ENCODE data around the gene ARNT2. TPM values are rescaled to one million over a fixed set of nuclear protein-coding genes. Genes with fewer than 3 reads are reported as not detected.

Gene ARNT2
- total RNA-seq, 8 experiments from 2014 or later = 2.4 to 64.2 (median 23.9) TPM

GRCh38 chr15:80562033-80562432, 157.9 kb downstream of the ARNT2 start:
- no peak for ATAC-seq (replicated peaks in 6 of 8)
- Histone ChIP-seq H3K27ac (no peak overlapping the region), H3K4me3 (no peak overlapping the region), H3K4me1 (replicated peaks in 1 of 2) (peaks cover 0 to 2% of the 10 kb centered on the region in 2 donors)
- in situ Hi-C loops (cut with MboI; ENCODE audit: low pct_unique_long_range_greater_than_20kb in 2 of 9, low sequenced_read_pairs in 9 of 9, unreplicated experiment in 9 of 9) = loop anchor here in 5 of 9 experiments (10.0 to 25.0 kb wide), 4 partner anchors 200 to 400 kb away; partner anchors contain the start of gene CEMIP (in 3 of the 5)
- WGBS, 10 experiments = 53 to 100% (median 93%) methylated on average over 1 to 4 of the region's 4 CpGs; no CpG with 5 or more reads in 4 of the 10 experiments

DNA sequence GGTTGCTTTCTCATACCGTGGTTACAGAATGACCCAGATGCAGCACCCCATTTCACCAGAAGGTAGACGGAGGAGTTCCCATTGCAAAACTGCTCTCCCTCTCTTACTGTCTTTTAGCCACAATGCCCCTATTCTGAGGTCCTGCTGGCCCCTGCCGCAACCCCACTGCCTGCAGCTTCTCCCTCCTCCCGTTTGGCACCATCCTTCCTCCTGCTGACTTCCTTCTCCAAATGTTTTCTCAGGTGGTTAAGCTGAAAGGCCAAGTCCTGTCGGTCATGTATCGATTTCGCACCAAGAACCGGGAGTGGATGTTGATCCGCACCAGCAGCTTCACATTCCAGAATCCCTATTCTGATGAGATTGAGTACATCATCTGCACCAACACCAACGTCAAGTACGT, 158.7 kb downstream of the ARNT2 start:
- H3K4me3 ChIP-seq = no peak overlapping the region
- in situ Hi-C loops (cut with MboI; ENCODE audit: low pct_unique_long_range_greater_than_20kb in 2 of 9, low sequenced_read_pairs in 9 of 9, unreplicated experiment in 9 of 9) = loop anchor here in 5 of 9 experiments (10.0 to 25.0 kb wide), 4 partner anchors 199 to 399 kb away; partner anchors contain the start of gene CEMIP (in 3 of the 5)
- no peaks in the 10 kb centered on the region for H3K4me1 ChIP-seq (replicated peaks in 1 of 2)
- H3K27ac ChIP-seq = no peak overlapping the region
- ATAC-seq (replicated peaks in 6 of 8) = no peak
- 78 to 100% (median 97%) methylated on average over 1 to 8 of the region's 11 CpGs; no CpG with 5 or more reads in 1 of the 10 experiments for WGBS, 10 experiments

- in situ Hi-C loops (cut with MboI; ENCODE audit: low pct_unique_long_range_greater_than_20kb in 2 of 9, low sequenced_read_pairs in 9 of 9, unreplicated experiment in 9 of 9) = loop anchor here in 5 of 9 experiments (10.0 to 25.0 kb wide), 4 partner anchors 199 to 399 kb away; partner anchors contain the start of gene CEMIP (in 3 of the 5)
- no peak for ATAC-seq (replicated peaks in 6 of 8)
- Histone ChIP-seq H3K4me1 (replicated peaks in 1 of 2) (no peaks in the 10 kb centered on the region), H3K4me3 (no peak overlapping the region), H3K27ac (no peak overlapping the region)
- 80 to 100% (median 88%) methylated on average over 1 to 6 of the region's 7 CpGs; no CpG with 5 or more reads in 4 of the 10 experiments for WGBS, 10 experiments
These were observed 159.3 kb downstream of the ARNT2 start for GRCh38 chr15:80563372-80563997.

- WGBS, 10 experiments = 83 to 100% (median 97%) methylated on average over 1 to 5 of the region's 8 CpGs; no CpG with 5 or more reads in 3 of the 10 experiments
- no peak overlapping the region for H3K4me3 ChIP-seq
- in situ Hi-C loops (cut with MboI; ENCODE audit: low pct_unique_long_range_greater_than_20kb in 2 of 9, low sequenced_read_pairs in 9 of 9, unreplicated experiment in 9 of 9) = loop anchor here in 5 of 9 experiments (10.0 to 25.0 kb wide), 4 partner anchors 198 to 398 kb away; partner anchors contain the start of gene CEMIP (in 3 of the 5)
- ATAC-seq (replicated peaks in 6 of 8) = no peak
- H3K27ac ChIP-seq = no peak overlapping the region
- H3K4me1 ChIP-seq (replicated peaks in 1 of 2) = no peaks in the 10 kb centered on the region
These were observed 159.9 kb downstream of the ARNT2 start for GRCh38 chr15:80564056-80564455.

DNA sequence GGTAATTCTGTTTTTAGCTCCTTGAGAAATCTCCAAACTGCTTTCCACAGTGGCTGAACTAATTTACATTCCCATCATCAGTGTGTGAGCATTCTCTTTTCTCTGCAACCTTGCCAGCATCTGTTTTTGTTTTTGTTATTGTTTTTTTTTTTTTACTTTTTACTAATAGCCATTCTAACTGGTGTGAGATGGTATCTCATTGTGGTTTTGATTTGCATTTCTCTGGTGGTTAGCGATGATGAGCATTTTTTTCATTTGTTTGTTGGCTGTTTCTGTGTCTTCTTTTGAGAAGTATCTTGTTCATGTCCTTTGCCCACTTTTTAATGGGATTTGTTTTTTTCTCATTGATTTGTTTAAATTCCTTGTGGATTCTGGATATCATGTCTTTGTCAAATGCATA, 161.2 kb downstream of the ARNT2 start:
- Histone ChIP-seq H3K4me1 (replicated peaks in 1 of 2) (no peaks in the 10 kb centered on the region), H3K27ac (no peak overlapping the region), H3K4me3 (no peak overlapping the region)
- in situ Hi-C loops (cut with MboI; ENCODE audit: low pct_unique_long_range_greater_than_20kb in 2 of 9, low sequenced_read_pairs in 9 of 9, unreplicated experiment in 9 of 9) = loop anchor here in 5 of 9 experiments (10.0 to 25.0 kb wide), 4 partner anchors 197 to 397 kb away; partner anchors contain the start of gene CEMIP (in 3 of the 5)
- peak in 1 of 8 experiments; percentile 38 for ATAC-seq (replicated peaks in 6 of 8)
- WGBS, 10 experiments = 46 to 100% (median 96%) methylated on average over 1 of the region's 1 CpG

DNA sequence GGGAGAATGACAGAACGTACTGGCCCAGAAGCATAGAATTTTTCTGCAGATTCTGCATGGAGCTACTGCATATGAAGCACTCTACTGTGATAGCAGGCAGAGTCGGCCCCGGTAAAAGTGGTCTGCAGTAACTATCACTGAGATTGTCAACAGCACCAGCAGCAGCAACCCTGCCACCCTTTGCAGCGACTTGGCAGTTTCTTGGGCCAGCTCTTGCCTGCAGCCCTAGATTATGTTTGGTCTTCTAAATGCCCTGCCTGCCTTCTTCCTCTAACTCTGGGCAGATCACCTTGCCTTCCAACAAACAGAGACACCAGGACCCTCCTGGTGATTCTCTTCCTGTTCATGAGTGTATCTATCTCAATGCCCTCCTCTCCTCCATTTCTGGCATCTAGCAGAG, 161.8 kb downstream of the ARNT2 start:
- WGBS, 10 experiments = 80 to 100% (median 93%) methylated on average over 1 to 4 of the region's 4 CpGs; no CpG with 5 or more reads in 4 of the 10 experiments
- H3K4me1 ChIP-seq (replicated peaks in 1 of 2) = no peaks in the 10 kb centered on the region
- H3K4me3 ChIP-seq = no peak overlapping the region
- in situ Hi-C loops (cut with MboI; ENCODE audit: low pct_unique_long_range_greater_than_20kb in 2 of 9, low sequenced_read_pairs in 9 of 9, unreplicated experiment in 9 of 9) = loop anchor here in 5 of 9 experiments (10.0 to 25.0 kb wide), 4 partner anchors 196 to 396 kb away; partner anchors contain the start of gene CEMIP (in 3 of the 5)
- no peak for ATAC-seq (replicated peaks in 6 of 8)
- H3K27ac ChIP-seq = no peak overlapping the region

- no peak overlapping the region for H3K4me3 ChIP-seq
- in situ Hi-C loops (cut with MboI; ENCODE audit: low pct_unique_long_range_greater_than_20kb in 2 of 9, low sequenced_read_pairs in 9 of 9, unreplicated experiment in 9 of 9) = loop anchor here in 5 of 9 experiments (10.0 to 25.0 kb wide), 4 partner anchors 195 to 395 kb away; partner anchors contain the start of gene CEMIP (in 3 of the 5)
- no peak overlapping the region for H3K27ac ChIP-seq
- 0 to 20% (median 3%) methylated on average over 1 to 5 of the region's 5 CpGs; no CpG with 5 or more reads in 3 of the 10 experiments for WGBS, 10 experiments
- ATAC-seq (replicated peaks in 6 of 8) = peak; percentile 73 to 99 (median 88)
- no peaks in the 10 kb centered on the region for H3K4me1 ChIP-seq (replicated peaks in 1 of 2)
These were observed 163.6 kb downstream of the ARNT2 start for GRCh38 chr15:80567721-80568157.

GRCh38 chr15:80568298-80568697, 164.1 kb downstream of the ARNT2 start:
- 0 to 100% (median 73%) methylated on average over 1 to 5 of the region's 8 CpGs; no CpG with 5 or more reads in 3 of the 10 experiments for WGBS, 10 experiments
- no peak overlapping the region for H3K4me3 ChIP-seq
- in situ Hi-C loops (cut with MboI; ENCODE audit: low pct_unique_long_range_greater_than_20kb in 2 of 9, low sequenced_read_pairs in 9 of 9, unreplicated experiment in 9 of 9) = loop anchor here in 5 of 9 experiments (10.0 to 25.0 kb wide), 4 partner anchors 194 to 394 kb away; partner anchors contain the start of gene CEMIP (in 3 of the 5)
- no peak overlapping the region for H3K27ac ChIP-seq
- H3K4me1 ChIP-seq (replicated peaks in 1 of 2) = no peaks in the 10 kb centered on the region
- no peak for ATAC-seq (replicated peaks in 6 of 8)

GRCh38 chr15:80568876-80569605, 164.9 kb downstream of the ARNT2 start:
- Histone ChIP-seq H3K4me1 (replicated peaks in 1 of 2) (no peaks in the 10 kb centered on the region), H3K27ac (no peak overlapping the region), H3K4me3 (no peak overlapping the region)
- no peak for ATAC-seq (replicated peaks in 6 of 8)
- in situ Hi-C loops (cut with MboI; ENCODE audit: low pct_unique_long_range_greater_than_20kb in 2 of 9, low sequenced_read_pairs in 9 of 9, unreplicated experiment in 9 of 9) = loop anchor here in 5 of 9 experiments (10.0 to 25.0 kb wide), 4 partner anchors 193 to 393 kb away; partner anchors contain the start of gene CEMIP (in 3 of the 5)
- WGBS, 10 experiments = 70 to 100% (median 90%) methylated on average over 1 to 17 of the region's 20 CpGs

DNA sequence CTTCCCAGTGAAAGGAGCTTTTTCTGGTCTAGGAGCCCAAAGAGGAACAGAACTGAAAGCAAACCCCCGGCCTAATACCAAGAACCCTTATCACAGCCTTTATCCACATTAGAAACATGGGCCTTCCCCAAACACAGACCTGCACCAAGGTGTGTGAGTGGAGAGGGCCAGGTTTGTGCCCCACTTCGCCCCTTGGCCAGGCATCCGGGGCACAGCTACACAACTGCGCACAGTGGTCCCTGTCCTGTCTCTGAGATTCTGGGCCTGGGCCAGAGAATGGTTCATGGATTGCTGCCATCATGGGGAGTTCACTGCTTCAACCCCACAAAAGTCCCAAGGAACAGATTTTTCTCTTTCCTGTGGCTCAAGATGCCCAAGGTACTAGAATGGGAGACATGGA, 165.5 kb downstream of the ARNT2 start:
- 80 to 100% (median 92%) methylated on average over 1 to 2 of the region's 4 CpGs; no CpG with 5 or more reads in 6 of the 10 experiments for WGBS, 10 experiments

DNA sequence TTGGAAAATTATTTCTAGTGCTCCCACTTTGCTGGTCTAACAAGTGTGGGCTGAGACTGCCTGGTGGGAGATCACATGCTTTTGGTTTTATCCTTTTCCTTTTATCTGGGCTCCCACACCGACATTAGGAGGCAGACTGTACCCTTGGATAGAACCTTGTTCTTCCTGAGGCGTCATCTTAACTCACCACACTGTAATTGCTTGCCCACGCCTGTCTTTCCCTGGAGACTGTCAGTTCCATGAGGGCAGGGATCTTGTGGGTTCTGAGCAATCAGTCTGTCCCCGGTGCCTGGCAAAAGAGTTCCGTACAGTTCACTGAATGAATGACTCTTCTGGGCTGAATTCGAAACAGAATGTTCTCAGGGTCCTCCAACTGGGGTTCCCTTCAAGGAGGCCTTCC, 166.4 kb downstream of the ARNT2 start:
- Histone ChIP-seq H3K4me3 (no peak overlapping the region), H3K4me1 (replicated peaks in 1 of 2) (no peaks in the 10 kb centered on the region), H3K27ac (no peak overlapping the region)
- 56 to 97% (median 72%) methylated on average over 1 to 6 of the region's 6 CpGs; no CpG with 5 or more reads in 4 of the 10 experiments for WGBS, 10 experiments
- ATAC-seq (replicated peaks in 6 of 8) = no peak
- in situ Hi-C loops (cut with MboI; ENCODE audit: low pct_unique_long_range_greater_than_20kb in 2 of 9, low sequenced_read_pairs in 9 of 9, unreplicated experiment in 9 of 9) = loop anchor here in 5 of 9 experiments (10.0 to 25.0 kb wide), 4 partner anchors 192 to 392 kb away; partner anchors contain the start of gene CEMIP (in 3 of the 5)

More for the DNA sequence above, 165.5 kb downstream of the ARNT2 start:
- no peaks in the 10 kb centered on the region for H3K4me1 ChIP-seq (replicated peaks in 1 of 2)
- H3K4me3 ChIP-seq = no peak overlapping the region
- H3K27ac ChIP-seq = no peak overlapping the region
- ATAC-seq (replicated peaks in 6 of 8) = no peak
- in situ Hi-C loops (cut with MboI; ENCODE audit: low pct_unique_long_range_greater_than_20kb in 2 of 9, low sequenced_read_pairs in 9 of 9, unreplicated experiment in 9 of 9) = loop anchor here in 6 of 9 experiments (10.0 to 25.0 kb wide), 4 partner anchors 193 to 393 kb away; partner anchors contain the start of gene CEMIP (in 4 of the 6)

DNA sequence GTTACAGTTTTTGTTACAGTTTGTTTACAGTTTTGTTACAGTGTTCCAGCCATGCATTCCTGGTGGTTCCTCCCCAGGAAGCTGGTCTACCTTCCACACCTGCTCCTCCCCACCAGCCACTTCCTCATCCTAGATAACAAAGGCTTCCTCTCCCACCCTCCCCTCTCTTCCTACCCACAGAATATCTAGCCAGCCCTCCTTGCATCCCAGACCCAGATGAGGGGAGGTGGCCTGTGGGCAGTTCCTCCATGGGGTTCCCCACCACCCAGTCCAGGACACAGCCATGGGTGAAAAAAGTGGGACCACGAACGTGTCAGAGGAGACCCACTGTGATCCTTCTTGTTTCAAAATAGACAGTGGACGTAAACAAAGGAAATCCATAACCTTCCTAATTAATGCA, 168.2 kb downstream of the ARNT2 start:
- Histone ChIP-seq H3K4me3 (no peak overlapping the region), H3K4me1 (replicated peaks in 1 of 2) (no peaks in the 10 kb centered on the region), H3K27ac (no peak overlapping the region)
- ATAC-seq (replicated peaks in 6 of 8) = no peak
- in situ Hi-C loops (cut with MboI; ENCODE audit: low pct_unique_long_range_greater_than_20kb in 2 of 9, low sequenced_read_pairs in 9 of 9, unreplicated experiment in 9 of 9) = loop anchor here in 5 of 9 experiments (10.0 to 25.0 kb wide), 4 partner anchors 190 to 390 kb away; partner anchors contain the start of gene CEMIP (in 3 of the 5)
- 60 to 100% (median 94%) methylated on average over 3 of the region's 3 CpGs; no CpG with 5 or more reads in 5 of the 10 experiments for WGBS, 10 experiments

Data from motor neuron (in vitro differentiated cells).